Astrocyte (in vitro differentiated cells and primary cell): ENCODE measurements around the gene FHOD1.

ENCODE experiments used
- EZH2 ChIP-seq: IDR thresholded peaks from 2 replicates; pipeline ENCODE4 v1.6.1; 2012; ENCODE audit warnings: mild to moderate bottlenecking, low read length, inconsistent platforms; ENCODE audit not compliant: insufficient read depth
- TF ChIP-seq, protein P1 (sequence below): IDR thresholded peaks from 2 replicates; pipeline ENCODE4 v1.5.1; 2011; ENCODE audit warnings: low read depth, mild to moderate bottlenecking, inconsistent platforms, low read length, moderate library complexity; ENCODE audit not compliant: insufficient read depth

DNA sequence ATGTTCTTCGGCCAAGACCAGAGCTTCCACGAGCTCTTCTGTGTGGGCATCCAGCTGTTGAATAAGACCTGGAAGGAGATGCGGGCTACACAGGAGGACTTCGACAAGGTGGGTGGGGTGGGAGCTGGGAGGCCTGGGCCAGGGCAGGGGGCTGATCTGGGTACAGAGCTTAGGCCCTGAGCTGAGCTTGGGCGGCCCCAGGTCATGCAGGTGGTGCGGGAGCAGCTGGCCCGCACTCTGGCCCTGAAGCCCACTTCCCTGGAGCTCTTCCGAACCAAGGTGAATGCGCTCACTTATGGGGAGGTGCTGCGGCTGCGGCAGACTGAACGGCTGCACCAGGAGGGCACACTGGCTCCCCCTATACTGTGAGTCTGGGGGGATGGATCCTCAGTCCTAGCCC is 44.9 kb downstream of the FHOD1 start:
- TF ChIP-seq, protein P1, sequence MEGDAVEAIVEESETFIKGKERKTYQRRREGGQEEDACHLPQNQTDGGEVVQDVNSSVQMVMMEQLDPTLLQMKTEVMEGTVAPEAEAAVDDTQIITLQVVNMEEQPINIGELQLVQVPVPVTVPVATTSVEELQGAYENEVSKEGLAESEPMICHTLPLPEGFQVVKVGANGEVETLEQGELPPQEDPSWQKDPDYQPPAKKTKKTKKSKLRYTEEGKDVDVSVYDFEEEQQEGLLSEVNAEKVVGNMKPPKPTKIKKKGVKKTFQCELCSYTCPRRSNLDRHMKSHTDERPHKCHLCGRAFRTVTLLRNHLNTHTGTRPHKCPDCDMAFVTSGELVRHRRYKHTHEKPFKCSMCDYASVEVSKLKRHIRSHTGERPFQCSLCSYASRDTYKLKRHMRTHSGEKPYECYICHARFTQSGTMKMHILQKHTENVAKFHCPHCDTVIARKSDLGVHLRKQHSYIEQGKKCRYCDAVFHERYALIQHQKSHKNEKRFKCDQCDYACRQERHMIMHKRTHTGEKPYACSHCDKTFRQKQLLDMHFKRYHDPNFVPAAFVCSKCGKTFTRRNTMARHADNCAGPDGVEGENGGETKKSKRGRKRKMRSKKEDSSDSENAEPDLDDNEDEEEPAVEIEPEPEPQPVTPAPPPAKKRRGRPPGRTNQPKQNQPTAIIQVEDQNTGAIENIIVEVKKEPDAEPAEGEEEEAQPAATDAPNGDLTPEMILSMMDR, result no peak
- no peak for TF ChIP-seq EZH2
